GM19395 (cell line): ENCODE measurements around the gene NEK6.

ENCODE experiments used
- ATAC-seq: cut with Tn5 transposase; IDR thresholded peaks from one replicate; pipeline ENCODE4 v1.9.1; 2021; ENCODE audit warnings: mild to moderate bottlenecking, moderate library complexity; ENCODE audit not compliant: unreplicated experiment

NEK6 gene

GRCh38 chr9:124295159-124295794, 37.5 kb downstream of the NEK6 start:
- no peak for ATAC-seq

DNA sequence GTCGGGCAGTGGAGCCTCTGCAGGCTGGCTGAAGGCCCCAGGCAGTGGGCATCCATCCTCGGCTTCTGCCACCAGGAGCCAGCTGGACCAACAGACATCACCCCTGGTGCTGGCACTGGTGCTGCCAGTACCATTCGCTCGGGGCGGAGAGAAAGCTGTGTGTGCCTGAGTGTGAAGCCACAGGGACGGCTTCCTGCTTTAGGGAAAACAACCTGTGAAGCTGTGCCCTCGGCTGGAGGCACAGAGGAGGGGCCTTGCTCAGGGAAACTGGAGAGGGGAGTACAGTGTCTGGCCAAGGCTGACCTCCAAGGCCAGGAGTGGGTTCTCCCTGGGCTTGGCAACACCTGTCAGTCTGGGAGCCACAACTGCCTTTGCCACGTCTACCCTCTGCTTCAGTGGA, 38.3 kb downstream of the NEK6 start:
- ATAC-seq: no peak

- no peak for ATAC-seq
These were observed 39.2 kb downstream of the NEK6 start for GRCh38 chr9:124296796-124297550.

DNA sequence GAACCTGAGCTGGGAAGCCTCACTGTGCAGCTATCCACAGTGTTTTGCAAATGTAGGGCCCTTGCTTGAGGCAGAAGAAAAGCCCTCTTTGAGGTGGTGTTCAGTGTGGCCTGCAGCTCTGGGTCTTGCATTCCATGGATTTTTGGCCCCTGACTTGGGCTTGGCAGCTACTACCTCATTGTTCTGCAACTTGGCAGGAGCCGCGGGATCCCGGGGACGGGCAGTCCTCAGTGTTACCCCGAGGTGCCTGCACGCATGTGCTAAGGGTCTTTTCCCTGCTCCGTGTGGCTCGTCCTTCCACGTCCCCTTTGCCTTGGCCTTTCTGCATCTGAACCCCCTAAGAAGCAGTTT, 39.8 kb downstream of the NEK6 start:
- no peak for ATAC-seq

DNA sequence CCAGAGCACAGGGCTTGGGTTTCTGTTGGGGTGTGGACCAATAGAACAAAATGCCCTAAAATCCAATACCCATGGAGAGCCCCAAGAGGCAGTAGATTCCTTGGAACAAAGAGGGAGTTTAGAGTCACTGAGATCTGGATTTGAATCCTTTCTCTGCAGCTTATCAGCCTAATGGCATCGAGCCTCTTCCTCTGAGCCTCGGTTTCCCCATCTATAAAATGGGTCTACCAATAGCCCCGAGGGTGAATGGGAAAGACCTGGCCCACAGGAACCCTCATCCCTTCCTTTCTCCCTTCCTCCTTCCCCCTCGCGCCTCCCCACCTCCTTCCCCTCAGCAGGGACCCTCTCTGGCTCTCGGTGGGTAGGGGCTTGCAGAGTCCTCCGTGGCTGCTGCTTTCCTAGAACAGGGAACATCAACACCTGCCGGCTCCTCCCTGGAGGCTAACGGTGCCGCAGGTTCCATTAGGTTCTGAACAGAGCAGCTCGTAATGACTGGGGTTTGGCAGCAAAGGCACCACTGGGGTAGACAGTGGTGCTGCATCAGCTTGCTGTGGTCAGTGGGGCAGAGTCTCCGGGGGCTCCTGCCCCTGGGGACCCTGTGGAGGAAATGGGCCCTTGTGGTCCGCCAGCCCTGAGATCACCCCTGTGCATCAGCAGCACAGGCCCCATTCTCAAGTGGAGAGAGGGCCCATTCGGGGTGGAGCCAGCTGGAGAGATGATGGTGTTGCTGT, 40.3 kb downstream of the NEK6 start:
- ATAC-seq: no peak

- no peak for ATAC-seq
These were observed 41.0 kb downstream of the NEK6 start for GRCh38 chr9:124298646-124299235.

GRCh38 chr9:124299515-124300090, 41.9 kb downstream of the NEK6 start:
- ATAC-seq: no peak

DNA sequence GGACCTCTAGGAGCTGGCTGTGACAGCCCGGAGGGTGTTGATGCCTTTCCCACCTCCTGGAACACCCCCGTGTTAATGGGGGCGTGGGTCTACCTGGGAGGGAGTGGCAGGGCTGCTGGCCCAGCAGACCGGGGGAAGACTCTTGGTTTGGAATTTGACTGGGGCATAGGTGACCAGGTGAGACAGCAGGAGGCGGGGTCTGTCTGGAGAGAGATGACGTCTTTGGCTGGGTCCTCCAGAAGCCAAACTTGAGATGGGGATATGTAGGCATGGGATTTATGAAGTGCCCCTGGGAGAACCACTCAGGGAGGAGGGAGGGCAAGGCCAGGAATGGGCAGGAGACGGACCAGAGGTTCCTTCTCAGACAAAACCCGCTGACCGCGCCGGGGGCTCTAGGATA, 42.6 kb downstream of the NEK6 start:
- ATAC-seq: no peak

- no peak for ATAC-seq
These were observed 45.2 kb downstream of the NEK6 start for GRCh38 chr9:124302921-124303320.

- no peak for ATAC-seq
These were observed 46.0 kb downstream of the NEK6 start for GRCh38 chr9:124303762-124304161.

DNA sequence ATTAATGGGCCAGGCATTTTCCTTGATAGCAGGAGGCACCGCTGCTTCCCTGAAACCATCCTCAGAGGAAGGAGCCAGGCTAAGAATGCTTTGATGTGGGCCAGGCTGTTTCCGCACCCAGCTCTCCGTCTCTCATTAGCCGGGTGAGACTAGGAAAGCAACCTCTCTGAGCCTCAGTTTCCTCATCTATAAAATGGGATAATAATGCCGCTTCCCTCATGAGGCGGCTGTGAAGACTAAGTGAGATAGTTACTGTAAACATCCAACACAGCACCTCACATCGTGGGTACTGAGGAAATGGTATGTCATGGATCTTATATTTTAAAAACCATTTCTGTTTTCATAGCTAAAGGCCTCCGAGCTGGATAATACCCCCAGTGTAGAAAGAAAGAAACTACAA, 46.5 kb downstream of the NEK6 start:
- ATAC-seq: no peak

- no peak for ATAC-seq
These were observed 48.5 kb downstream of the NEK6 start for GRCh38 chr9:124306098-124306735.

DNA sequence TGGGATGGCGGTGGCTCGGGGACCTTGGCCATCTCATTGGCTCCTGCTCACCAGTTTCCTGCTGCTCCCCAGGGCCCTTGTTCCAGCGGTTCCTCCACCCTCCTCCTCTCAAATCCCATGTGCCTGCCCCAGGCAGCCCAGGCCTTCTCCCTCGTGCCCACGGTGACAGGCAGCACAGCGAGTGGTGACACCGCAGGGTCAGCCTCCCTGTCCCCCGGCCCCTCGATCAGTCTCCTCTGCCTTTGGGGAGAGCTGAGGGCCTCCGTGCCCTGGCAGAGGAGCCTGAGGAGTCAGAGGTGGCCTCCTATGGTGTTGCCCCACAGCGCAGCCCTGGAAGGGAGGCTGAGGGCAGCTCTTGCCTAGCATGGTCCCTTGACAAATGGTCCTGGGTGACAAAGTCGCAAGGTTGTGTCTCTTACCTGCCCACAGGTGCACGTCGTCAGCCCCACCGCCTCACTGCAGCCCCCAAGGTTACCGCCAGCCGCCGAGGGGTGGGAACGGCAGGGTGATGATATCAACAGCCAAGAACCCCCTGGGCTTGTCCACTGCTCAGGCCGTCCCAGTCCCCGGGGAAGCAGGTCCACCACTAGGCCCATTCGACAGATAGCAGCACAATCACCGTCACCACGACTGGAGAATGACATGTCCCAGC, 49.8 kb downstream of the NEK6 start:
- no peak for ATAC-seq

DNA sequence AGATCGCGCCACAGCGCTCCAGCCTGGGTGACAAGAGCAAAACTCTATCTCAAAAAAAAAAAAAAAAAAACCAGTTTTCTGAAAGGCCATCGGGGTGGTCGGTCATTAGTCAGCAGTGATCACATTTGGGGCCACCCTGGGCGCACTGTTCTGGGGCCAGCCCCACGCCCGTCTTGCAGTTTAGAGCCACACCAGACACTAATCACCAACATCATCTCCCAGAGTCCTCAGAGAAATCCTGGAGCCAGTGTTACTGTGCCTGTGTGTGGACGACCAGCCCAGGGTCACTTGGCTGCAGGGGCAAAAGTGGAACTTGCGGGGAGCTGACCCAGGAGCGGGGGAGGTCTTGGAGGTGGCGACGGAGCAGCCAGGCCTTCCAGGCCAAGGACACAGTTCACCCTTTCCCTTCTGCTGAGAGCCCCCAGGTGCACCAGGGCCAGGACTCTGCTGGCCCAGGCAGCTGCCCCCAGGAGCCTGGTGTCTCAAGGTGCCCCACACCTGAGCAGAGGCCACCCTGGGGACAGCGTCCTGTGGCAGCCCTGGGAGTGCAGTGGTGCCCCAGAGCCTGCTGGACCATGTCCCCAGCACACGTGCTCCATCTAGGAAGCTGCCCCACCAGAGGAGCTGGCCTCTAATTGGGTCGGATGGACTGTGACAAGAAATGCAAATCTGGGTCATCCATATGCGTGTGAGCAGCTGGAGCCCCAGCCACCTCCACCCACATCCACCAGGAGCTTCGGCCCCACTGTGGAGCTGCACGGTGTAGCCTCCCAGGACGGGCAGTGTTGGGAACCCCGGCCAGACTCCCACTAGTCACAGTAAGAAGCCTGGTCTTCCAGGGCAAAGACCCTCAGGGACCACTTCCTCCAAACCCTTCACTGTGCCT, 51.1 kb downstream of the NEK6 start:
- ATAC-seq: no peak

DNA sequence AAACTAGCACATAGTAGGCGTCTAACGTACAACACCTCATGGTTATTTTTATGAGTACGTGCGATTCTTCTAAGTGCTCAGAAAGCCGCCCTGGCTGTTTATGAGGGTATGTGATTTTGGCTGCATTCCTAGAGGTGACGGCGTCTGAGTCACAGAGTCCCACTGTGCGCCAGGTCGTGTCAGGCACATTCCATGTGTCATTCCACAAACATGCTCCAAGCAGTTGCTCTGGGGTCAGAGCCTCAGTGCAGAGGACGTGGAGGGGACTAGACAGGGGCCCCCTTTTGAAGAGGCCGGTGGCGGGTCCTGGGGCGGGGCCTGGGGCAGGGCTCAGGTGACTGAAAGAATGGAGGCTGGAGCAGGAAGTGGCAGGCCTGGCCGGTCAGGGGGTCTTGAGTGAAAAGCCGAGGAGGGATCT, 51.9 kb downstream of the NEK6 start:
- no peak for ATAC-seq

DNA sequence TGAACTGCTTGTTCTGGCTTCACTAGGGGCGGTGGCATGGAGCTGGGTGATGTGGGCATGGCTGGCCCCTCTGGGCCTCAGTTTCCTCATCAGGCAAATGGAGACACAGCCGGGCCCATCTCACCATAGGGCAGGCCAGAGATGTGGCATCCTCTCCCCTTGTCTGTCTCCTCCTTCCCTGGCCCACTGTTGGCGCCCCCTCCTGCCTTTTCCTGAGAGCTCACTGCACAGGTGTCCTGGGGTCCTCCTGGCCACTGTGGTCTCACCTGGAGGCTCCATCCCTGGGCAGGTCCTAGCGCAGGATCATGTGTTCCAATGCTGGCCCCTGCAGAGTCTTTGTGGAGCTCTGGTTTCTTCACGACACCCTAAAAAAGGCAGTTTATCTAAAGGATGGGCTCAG, 53.5 kb downstream of the NEK6 start:
- no peak for ATAC-seq

- no peak for ATAC-seq
These were observed 54.8 kb downstream of the NEK6 start for GRCh38 chr9:124312290-124313265.

- no peak for ATAC-seq
These were observed 56.2 kb downstream of the NEK6 start for GRCh38 chr9:124313940-124314339.
